ENCODE results near the gene STON2.

STON2 gene

DNA sequence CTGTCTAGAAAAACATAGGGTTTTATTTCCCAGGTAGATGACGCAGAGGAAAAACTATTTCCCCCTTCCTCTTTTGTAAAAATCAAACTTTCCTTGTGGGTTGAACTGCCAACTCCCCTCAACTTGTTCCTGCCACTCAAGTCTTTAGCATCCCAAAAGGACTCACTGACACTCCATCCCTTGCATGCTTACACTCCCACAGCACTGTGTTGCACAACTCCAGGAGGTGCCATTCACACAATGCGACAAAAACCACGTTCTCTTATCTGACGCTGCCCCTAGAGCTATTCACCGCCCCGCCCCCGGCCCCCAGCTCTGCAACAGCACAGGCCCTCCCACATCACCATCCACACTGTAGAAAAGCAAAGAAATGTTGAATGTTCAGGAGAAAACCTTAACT, 16.9 kb upstream of the STON2 start:
- no peak for DNase-seq (ENCODE audit: low spot score)

DNA sequence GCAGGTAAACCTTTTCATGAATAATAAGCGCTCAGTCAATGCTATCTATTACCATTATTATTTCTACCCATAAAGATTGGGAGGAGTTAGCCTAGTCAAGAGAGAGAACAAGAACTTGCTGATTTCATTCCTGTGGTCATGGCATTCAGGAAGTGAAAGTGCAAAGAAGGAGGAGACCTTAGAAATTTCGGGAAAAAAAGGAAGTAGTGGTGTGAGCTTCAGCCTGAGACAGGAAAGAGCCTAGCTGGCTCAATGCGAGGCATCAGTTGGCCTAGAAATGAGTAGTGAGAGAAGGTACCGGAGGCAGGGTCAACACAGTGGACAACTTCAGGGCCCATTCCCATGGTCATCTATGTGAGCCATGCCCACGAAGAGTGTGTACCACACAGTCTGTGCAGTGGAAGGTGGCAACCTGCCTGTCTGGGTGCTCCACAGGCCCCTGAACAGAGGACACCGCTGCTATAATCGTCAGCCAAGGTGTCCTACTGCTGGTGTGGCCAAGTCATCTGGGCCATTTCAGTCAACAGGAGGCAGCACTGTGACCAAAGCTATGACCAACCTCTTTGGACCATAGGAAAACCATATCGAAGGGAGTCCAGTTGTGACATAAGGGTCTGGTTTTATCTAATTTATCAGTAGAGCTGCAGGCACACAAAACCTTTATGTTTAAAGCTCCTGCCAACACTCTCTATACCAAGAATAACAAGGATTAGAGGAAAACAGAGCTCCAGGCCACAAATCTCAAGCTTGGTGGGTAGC, 16.2 kb upstream of the STON2 start:
- DNase-seq (ENCODE audit: low spot score): peak; percentile 64

DNA sequence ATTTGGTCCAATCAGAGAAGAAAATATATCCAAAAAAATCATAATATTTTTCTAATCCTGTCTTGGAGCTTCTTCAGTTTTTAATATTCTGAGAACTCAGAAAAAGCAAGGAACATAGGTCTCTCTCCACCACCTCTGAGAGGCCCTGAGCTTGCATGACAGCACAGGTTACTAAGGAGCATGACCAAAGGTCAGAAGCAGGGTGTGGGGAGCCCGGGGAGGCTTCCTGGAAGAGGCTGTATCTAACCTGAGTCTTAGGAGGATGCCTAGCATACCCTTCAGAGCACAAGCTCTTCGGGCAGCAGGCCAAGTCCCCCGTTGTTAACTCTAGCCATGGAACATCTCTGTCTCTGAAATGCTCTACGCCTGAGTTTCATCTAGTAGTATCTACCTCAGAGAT, 15.7 kb upstream of the STON2 start:
- no peak for DNase-seq (ENCODE audit: low spot score)

DNA sequence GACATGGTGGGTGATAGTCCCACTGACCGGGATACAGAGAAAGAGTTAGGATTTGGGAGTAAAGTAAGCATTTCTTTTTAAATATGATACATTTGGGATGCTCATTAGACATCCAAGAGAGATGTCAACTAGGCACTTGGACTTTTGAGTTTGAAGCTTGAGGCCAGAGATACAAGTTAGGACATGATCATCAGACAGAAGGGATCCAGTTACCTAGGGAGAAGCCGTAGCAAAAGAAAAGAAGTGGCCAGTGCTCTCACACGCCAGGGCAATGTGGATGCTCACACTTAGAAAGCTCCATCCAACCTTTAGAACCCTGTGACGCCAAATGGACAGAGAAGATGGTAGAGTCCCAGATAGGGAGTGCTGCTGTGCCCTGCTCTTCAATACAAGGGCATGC, 14.0 kb upstream of the STON2 start:
- DNase-seq (ENCODE audit: low spot score): no peak

DNA sequence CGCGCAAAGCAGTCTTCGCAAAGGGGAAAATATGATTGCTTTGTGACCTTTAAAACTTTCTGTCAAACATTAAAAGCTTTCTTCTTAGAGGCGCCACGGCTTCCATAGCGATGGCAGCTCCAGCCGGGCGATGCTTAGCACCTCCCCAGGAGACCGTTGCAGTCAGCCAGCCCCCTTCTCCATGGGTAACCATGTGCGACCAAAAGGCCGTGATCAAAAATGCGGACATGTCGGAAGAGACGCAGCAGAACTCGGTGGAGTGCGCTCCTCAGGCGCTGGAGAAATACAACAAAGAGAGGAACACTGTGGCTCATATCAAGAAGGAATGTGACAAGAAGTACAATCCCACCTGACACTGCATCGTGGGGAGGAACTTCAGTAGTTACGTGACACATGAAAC, 12.7 kb upstream of the STON2 start:
- no peak for DNase-seq (ENCODE audit: low spot score)

DNA sequence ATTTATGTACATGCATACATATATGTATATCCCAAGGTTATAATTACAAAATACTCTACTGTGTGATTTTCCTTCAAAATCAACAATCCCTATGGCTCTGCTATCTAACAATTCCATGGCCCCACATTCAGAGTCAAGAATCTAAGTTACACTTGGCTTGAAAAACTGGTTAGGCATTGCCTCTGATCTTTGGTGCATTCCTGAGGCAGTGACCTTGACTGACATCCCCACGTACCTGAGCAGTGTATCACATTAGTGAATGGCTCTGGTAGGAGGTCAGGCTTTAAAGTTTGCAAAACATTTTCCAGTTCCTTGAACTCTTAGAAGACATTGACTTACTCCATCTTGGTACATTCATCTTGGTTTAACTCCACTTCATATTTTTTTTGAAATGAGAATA, 8.5 kb upstream of the STON2 start:
- DNase-seq (ENCODE audit: low spot score): no peak

DNA sequence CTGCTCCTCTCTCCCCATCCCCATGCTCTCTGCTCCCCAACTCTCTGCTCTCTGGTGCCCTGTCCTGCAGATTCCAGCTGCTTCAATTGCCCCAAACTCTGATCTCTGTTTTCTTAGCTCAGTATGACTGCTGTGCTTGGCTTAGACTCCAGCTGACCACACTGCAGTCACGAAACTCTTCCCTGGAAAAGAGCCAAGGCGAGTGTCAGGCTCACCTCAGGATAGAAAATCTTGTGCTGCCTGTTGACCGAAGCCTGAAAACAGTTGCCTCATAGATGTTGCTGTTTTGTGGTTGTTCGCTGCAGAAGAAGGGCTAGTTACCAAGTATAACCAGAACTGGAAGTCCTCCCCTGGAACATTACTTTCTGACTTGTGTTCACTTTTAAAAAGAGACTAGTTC, 6.7 kb upstream of the STON2 start:
- DNase-seq (ENCODE audit: low spot score): peak; percentile 13

DNA sequence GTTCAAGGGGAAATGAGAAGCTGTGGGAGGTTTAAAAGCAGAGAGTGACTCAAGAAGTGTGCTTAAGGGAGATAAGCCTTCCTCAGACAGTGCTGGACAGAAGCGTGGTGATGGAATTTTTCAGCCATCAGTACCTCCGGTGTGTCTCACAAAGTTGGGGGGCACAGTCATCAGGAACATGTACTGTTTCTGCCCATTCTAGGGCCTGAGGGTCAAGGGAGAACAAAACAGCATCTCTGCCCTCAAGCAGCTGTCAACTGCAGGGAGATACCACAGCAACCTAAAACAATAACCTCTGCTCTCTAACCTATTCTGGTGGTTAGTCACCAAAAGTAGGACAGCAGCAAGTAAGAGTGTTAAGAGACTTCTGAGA, 2.0 kb upstream of the STON2 start:
- no peak for DNase-seq (ENCODE audit: low spot score)

DNA sequence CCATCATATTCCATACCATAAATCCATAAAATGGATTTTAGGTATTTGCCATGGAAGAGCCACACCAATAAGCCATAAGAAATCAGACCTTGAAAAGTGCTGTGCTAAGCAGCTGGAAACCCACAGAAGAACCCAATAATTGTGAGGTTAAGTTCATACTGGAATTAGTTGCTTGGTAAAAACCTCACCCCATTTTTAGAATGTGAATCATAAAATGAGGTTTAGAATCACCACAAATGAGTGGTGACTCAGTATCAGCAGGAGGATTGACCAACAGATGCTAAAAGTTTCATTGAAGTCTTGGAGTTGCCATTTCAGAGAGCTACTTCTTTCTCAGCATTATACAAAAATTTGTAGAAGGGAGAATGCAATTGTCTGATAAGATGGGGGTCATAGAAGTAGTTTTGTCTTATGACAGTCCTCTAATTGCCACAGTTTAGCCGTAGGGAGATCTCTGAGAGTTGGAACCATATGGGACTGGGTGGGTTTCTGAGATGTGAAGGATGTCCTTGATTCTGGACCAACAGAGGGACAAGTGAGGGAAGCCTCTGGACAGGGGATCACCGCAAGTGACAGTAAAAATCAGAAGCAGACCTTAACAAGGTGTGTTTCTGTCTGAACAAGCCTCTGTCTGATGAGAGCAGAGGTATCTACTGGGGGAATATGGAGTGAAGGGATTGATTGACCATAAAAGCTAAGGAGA, 1.4 kb upstream of the STON2 start:
- DNase-seq (ENCODE audit: low spot score): no peak

DNA sequence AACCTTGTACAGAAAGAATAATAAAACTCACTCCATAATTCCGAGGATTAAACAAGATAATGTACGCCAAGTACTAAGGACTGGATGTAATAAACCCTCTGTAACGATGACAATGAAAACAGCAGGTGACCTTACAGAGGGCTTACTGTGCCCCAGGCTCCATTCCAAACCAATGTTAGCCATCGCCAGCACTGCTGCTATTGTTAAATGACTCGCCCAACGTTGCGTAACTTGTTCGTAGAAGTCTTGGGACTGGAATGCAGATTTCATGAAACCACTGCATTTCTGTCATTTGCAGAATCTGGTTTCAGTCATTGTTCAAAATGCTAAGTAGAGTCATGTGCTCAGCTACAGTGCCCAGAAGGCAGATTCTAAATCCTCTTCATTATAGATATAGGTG, 728 bp upstream of the STON2 start:
- peak; percentile 31 for DNase-seq (ENCODE audit: low spot score)

DNA sequence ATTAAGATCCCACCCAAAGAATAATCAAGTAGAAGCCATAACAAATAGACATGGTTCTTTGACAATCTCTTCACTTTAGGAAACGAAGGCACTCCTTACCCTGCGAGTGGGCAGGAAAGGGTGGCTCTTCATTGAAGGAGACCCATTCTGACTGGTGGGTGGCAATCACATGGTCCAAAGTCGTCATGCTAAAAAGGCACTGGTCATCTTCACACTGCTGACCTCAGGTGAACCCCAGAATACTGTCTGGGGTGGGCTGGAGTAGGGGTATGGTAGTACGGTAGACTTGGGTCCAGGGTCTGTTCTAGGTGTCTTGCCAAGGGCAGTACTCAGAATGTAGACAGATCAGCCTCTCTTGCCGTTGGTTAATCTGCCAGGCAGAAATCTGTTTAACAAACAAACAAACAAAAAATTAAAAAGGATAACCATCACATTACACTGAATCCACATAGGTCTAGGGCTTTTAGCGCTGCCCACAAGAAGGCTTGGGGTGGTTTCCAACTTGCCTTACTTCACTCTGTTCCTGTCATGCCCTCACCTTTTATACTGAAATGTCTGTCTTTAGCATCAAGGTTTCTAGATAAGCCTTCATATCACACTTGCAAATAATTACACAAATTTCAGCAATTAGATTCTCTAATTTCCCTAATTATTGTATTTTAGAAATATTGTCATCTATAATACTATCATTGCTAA, 1.8 kb downstream of the STON2 start:
- no peak for DNase-seq (ENCODE audit: low spot score)

DNA sequence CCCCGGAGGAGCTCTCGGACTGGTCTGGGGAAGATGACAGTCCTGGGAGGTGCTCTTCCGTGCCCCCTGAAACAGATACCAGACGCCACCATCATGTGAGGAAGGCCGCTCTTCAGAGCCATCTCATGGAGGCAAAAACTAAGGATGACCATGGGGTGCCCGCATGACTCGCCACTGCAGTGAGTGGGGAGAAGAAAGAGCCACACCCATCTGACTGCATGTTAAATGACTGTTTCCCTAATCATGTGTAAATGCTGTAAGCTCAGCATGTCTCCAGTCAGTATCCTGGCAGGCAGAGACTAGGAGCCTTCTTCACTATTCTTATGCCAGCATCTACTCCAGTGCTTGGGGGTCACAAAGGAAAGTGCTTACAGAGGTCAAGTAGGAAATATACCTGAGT, 4.0 kb downstream of the STON2 start:
- DNase-seq (ENCODE audit: low spot score): no peak

DNA sequence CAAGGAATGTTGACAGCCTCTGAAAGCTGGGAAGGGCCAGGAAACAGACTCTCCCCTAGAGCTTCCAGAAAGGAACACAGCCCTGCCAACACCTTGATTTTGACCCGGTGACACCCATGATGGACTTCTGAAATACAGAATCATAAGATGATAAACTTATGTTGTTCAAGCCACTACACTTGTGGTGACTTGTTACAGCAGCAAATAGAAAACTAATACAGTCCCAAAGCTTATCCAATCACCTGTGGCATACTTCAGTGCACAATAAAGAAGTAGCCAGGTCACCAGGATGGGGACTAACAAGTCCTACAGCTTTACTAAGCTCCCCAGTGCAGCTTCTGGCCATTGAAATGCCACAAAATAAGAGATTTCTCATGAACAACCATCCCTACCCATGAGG, 5.4 kb downstream of the STON2 start:
- DNase-seq (ENCODE audit: low spot score): no peak

DNA sequence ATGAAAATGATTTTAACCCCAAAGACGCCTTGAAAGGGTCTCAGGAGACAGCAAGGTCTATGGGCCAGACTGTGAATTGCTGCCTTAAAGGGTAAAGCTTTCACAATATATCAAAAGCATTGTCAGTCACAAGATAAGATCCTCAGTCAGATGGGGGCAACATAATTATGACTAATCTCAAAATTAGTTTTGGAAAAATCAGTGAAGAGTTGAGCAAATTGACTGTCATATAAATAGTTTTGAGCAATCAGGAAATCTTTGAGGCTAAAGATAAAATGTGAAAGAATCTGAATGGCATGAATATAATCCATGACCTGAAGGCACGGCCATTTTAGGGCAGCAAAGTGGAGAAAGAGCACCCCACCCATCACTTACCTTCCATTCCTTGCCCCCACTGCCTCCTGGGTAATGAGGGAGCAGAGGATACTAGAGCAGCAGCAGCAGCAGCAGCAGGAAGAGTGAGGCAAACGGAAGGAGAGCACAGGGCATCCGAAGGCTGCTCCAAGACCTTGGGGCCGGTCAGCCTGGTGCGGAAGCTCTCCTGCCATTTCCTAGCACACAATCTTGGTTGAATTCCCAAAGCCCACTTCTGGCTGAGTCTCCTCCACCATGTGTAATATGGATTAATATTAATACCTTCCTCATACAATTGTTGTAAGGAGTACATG, 7.0 kb downstream of the STON2 start:
- no peak for DNase-seq (ENCODE audit: low spot score)

DNA sequence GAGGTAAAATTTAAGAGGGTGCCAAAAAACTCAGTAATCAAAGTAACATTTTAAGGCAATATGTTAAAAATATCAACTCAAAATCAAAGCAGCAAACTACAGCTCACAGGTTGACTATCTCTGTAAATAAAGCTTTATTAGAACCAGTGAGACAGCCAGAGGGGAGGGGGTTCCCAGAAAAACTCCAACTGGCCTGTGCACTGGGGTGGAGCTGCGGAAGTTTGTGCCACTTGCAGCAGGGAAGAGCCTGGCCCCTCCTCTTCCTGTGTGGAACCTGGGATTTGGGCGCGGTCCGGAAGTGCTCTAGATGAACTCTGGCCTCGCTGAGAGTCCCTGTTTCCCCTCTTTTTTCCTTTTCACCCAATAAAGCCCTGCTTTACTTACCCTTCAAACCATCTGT, 8.1 kb downstream of the STON2 start:
- no peak for DNase-seq (ENCODE audit: low spot score)

DNA sequence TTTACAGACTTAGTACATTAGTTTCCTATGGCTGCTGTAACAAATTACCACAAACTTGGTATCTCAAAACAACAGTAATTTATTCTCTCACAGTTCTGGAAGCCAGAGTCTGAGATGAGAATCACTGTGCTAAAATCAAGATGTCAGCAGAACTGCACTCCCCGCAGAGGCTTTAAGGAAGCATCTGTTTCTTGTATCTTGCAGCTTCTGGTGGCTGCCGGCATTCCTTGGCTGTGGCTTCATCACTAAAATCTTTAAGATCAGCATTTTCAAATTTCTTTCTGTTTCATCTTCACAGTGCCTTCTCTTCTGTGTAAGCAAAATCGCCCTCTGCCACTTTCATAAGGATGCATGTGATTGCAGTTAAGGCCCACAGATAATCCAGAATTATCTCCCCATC, 9.4 kb downstream of the STON2 start:
- DNase-seq (ENCODE audit: low spot score): no peak

DNA sequence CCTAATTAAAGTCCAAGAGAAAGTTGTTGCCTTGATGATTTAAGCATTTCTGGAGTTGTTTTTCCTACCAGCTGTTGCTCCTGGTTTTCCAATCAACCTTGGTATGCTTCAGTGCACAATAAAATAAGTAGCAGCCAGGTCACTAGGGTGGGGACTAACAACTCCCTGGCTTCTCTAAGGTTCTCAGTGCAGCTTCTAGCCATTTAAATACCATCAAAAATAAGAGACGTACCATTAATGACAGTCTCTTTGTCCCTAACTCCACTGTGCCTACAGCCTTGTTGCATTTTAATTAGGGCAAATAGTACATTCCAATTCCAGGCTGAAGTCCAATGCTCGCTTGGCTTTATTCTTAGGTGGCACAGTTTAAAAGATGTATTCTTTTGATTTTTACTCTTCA, 11.8 kb downstream of the STON2 start:
- peak; percentile 58 for DNase-seq (ENCODE audit: low spot score)

DNA sequence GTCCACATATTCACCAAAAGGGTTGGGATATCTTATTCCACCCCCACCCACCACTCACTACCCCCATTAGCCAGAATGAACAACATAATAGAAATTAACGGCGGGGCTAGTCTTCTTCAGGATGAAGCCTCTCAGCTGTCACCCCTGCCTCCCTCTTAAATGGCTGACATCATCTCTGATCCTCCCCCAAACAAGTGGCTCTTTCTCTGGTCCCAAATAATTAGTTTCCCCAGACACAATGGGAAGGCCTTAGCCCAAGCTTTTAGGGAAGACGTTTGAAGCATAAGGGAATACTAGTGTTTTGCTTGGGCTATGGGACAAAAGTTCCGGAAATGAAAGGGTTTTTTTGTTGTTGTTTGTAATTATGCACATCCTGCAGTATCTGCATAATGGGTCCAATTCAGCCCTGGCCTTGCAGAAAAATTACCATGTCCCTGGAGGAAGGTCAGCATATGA, 13.8 kb downstream of the STON2 start:
- no peak for DNase-seq (ENCODE audit: low spot score)

DNA sequence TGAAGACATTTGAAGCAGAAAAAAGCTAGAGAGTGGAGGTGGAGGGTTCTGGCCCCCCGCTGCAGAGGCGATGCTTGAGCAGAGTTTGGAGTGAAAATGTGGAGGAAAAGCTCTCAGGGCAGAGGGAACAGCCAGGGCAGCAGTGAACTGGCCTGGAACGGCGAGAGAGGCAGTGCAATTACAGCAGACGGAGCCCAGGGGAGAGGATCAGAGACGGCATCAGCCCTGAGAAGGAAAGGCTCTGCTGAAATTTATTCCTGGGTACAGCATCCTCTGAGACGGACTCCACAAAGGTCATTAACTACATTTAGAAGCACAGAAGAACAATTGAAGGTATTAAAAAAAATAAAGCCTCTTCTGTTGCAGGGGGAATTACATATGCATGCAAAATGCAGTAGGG, 14.2 kb downstream of the STON2 start:
- no peak for DNase-seq (ENCODE audit: low spot score)

DNA sequence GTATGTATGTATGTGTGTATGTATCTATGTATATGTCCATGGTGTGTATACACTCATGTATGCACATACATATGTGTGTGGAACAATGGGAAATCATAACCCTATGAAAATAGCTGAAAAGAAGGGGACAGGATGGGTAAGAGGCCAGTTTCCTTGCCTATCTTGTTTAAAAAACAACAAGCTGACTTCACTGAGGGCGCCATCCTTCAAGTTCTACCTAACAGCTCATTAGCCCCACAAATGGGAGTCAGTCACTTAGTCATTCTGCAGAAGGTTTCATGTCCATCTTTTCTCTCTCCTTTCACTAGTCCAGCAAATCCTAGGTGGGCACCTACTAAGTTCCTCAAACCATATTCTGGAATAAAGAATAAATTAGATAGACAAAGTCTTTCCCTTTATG, 14.7 kb downstream of the STON2 start:
- no peak for DNase-seq (ENCODE audit: low spot score)

DNA sequence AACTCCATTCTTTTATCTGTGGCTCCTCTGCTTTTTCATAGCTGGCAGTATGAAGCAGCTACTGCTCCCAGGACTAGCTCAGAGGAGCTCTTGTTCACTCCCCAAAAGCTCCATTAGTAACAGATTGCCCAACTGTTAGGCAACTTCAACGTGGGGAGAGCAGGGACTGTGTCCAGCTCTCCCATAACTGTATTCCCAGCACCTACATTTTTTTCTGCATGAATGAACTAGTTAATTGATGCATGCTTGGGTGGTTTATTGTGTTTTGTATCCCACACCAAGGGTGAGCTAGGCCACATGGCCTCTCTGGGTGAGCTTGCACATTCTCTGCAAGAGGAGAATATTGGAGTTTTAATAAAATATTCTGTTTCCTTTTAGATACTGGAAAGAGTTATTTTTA, 15.2 kb downstream of the STON2 start:
- DNase-seq (ENCODE audit: low spot score): peak; percentile 59

DNA sequence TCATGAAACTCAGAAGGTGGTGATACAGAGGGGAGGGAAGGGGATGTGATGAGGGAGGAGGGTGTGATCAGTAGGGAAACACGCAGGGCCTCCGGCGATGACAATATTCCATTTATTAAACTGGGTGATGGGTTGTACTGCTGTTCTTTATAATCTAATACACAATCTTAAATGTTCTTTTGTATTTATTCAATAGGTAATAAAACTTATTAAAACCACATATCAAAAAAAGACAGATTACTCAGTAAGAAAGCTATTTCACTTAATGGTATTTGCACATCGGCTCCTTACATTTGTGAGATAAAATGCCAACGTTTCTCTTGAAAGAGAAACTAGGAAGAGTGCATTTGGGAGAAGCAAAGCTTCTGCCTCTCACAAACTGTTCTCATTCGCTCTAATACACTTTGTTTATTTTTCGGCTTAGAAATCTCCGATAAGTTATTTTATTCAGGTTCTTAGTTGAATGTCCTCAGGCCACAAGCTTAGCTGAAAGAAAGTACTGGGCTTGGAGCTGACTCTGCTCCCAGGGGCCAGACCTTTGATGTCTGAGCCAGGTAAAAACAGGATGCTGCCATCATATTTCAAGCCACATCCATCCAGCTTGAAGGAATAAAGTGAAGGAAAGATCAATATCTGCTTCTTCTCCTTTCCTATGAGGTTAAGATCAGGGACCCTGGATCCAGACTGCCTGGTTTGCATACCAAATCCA, 17.5 kb downstream of the STON2 start:
- DNase-seq (ENCODE audit: low spot score): no peak
